Stimulated activated naive CD4-positive, alpha-beta T cell treated with Interleukin-2 at 50 U/mL for 16 hours (primary cell): ENCODE results near the gene PGLYRP3.

Experiments
- DNase-seq: peaks from one replicate; lab custom pipeline; 2025; lab: John Stamatoyannopoulos, UW

The PGLYRP3 gene

GRCh38 chr1:153312570-153313186 lies at the start of gene PGLYRP3:
Gene PGLYRP3 (minus strand): TSS chr1:153312952. CDS start chr1:153310665, 2,287 bp downstream.
- no peak for DNase-seq

GRCh38 chr1:153362187-153362775 lies 49.5 kb upstream of the PGLYRP3 start:
- no peak for DNase-seq

- no peak for DNase-seq
Measured at GRCh38 chr1:153361480-153362109, 48.8 kb upstream of the PGLYRP3 start.

GRCh38 chr1:153360592-153361479 lies 48.1 kb upstream of the PGLYRP3 start:
- DNase-seq = no peak

- DNase-seq = no peak
Measured at GRCh38 chr1:153360190-153360589, 47.4 kb upstream of the PGLYRP3 start.

- DNase-seq = no peak
Measured at GRCh38 chr1:153359241-153359640, 46.5 kb upstream of the PGLYRP3 start.

GRCh38 chr1:153358691-153358975 lies 45.9 kb upstream of the PGLYRP3 start:
- DNase-seq = no peak

- DNase-seq = no peak
Measured at GRCh38 chr1:153357853-153358690, 45.3 kb upstream of the PGLYRP3 start, which contains the start of gene S100A9. Gene S100A9 (plus strand): TSS chr1:153357854. CDS start chr1:153358284, 430 bp downstream.

- DNase-seq = no peak
Measured at GRCh38 chr1:153357076-153357852, 44.5 kb upstream of the PGLYRP3 start.

- DNase-seq = no peak
Measured at GRCh38 chr1:153356392-153357075, 43.8 kb upstream of the PGLYRP3 start.

GRCh38 chr1:153355445-153356071 lies 42.8 kb upstream of the PGLYRP3 start:
- DNase-seq = no peak

- no peak for DNase-seq
Measured at GRCh38 chr1:153354515-153355193, 41.9 kb upstream of the PGLYRP3 start.

- no peak for DNase-seq
Measured at GRCh38 chr1:153353226-153353947, 40.6 kb upstream of the PGLYRP3 start.

GRCh38 chr1:153352523-153352922 lies 39.8 kb upstream of the PGLYRP3 start:
- DNase-seq = peak; percentile 53

GRCh38 chr1:153350321-153350957 lies 37.7 kb upstream of the PGLYRP3 start:
- no peak for DNase-seq

- no peak for DNase-seq
Measured at GRCh38 chr1:153349363-153350320, 36.9 kb upstream of the PGLYRP3 start.
